Measurements from ENCODE around the gene DCLK1.

DCLK1 gene

DNA sequence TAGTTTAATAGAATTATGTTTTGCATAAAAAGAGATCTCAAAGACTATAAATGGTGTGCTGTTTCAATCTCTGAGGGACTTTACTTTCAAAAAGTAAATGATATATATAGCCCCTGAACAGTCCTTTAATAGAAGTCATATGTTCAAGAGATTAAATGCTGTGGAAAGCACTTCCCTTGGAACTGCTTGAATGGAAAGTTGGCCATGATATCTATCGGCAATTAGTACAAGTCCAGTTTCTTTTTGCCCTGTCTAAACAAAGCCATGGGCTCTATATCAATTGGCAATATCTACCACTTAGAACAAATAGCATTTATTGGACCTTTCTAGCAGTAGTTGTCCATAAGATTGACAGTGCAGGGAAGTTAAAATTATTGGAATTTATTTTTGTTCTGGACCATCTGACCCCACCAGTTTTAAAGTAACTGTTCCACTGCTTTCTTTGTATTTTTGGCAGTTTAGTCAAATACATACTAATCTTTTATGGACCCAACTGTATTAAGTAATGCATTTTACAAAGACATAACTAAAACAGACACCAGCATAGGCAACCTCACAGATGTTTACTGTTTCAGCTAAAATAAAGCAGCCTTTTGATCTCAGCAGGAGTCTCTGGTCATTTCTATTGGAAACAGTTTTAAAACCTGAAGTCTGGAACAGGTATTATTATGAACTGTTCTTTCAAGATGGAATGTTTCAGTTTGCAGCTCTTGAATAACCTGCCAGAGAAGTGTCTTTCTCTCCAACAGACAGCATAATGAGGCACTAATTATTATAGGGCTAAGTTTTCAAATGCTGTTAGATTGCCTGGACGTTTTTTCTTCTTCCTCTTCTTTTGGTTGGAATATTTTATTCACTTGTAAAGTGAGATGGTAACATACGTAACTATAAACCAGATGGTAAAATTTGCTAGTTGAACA is 282.6 kb downstream of the DCLK1 start:
- no peaks in the 10 kb centered on the region for H3K36me3 Mint-ChIP-seq (ENCODE audit: insufficient read depth)
- no peak overlapping the region for H3K27ac Mint-ChIP-seq
- H3K27me3 Mint-ChIP-seq, result peaks cover 0 to under 1% of the 10 kb centered on the region in 2 donors
- H3K9me3 Mint-ChIP-seq, result peaks cover 0 to 3% of the 10 kb centered on the region in 2 donors
- no peak for DNase-seq
- no peak overlapping the region for H3K4me3 Mint-ChIP-seq
- no peaks in the 10 kb centered on the region for H3K4me1 Mint-ChIP-seq (ENCODE audit: low read depth in 2 of 2)
- ATAC-seq (replicated peaks), result no peak

GRCh38 chr13:35843272-35843671 is 287.9 kb downstream of the DCLK1 start:
- Mint-ChIP-seq H3K36me3 (ENCODE audit: insufficient read depth) (no peaks in the 10 kb centered on the region), H3K4me3 (no peak overlapping the region), H3K27me3 (no peaks in the 10 kb centered on the region), H3K4me1 (ENCODE audit: low read depth in 2 of 2) (no peaks in the 10 kb centered on the region), H3K9me3 (peaks cover 4 to 6% of the 10 kb centered on the region in 2 donors), H3K27ac (no peak overlapping the region)
- DNase-seq (no peak), ATAC-seq (replicated peaks) (no peak)

DNA sequence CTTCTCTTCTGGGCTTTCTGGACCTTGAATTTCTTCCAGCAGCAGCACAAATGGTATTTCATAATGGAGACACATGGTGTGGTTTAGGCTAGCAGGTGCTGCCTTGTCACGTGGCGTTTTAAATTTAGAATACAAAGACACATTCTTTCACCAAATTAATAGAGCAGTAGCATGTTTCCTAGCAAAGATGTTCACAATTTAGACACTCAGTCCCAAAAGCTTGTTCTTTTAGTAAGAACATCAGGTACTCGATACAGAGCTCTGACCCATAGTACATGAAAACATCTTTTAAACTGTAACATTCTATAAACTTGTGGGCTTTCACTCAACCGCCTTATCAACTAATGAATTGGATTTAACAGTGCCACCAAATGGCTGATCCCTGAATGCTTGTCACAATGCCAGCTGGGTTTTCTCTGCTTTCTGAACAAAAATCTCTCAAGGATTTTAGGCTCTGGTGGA is 290.1 kb downstream of the DCLK1 start:
- Mint-ChIP-seq H3K9me3 (peaks cover 4 to 8% of the 10 kb centered on the region in 2 donors), H3K27me3 (no peaks in the 10 kb centered on the region), H3K27ac (no peak overlapping the region), H3K4me3 (no peak overlapping the region), H3K4me1 (ENCODE audit: low read depth in 2 of 2) (no peaks in the 10 kb centered on the region), H3K36me3 (ENCODE audit: insufficient read depth) (no peaks in the 10 kb centered on the region)
- ATAC-seq (replicated peaks) (no peak), DNase-seq (no peak)

- H3K4me3 Mint-ChIP-seq, result no peak overlapping the region
- H3K4me1 Mint-ChIP-seq (ENCODE audit: low read depth in 2 of 2), result no peaks in the 10 kb centered on the region
Measured at GRCh38 chr13:35839806-35840205, 291.4 kb downstream of the DCLK1 start.

DNA sequence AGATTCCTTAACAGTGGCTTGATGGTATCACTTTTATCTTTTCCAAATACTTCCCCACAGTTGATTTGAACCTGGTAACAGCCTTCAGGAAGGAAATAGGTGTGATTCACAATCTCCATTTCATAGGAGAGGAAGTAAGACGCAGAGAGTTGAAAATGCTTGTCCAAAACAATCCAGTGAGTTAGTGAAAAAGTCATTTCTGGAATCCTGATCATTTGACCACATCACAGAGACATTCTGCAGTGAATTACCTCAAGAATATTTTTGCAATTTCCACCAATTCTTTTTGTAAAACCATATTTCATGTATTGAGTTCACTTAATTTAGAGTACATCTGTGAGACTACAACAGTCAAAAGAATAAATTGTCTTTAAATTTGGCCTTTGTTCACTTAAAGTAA is 292.8 kb downstream of the DCLK1 start:
- H3K36me3 Mint-ChIP-seq (ENCODE audit: insufficient read depth), result no peaks in the 10 kb centered on the region
- ATAC-seq (replicated peaks) (no peak), DNase-seq (no peak)
- no peaks in the 10 kb centered on the region for H3K4me1 Mint-ChIP-seq (ENCODE audit: low read depth in 2 of 2)
- no peak overlapping the region for H3K27ac Mint-ChIP-seq
- H3K4me3 Mint-ChIP-seq, result no peak overlapping the region
- H3K27me3 Mint-ChIP-seq, result no peaks in the 10 kb centered on the region
- peaks cover 8 to 13% of the 10 kb centered on the region in 2 donors for H3K9me3 Mint-ChIP-seq

More at GRCh38 chr13:35839806-35840205, 291.4 kb downstream of the DCLK1 start:
- no peaks in the 10 kb centered on the region for H3K36me3 Mint-ChIP-seq (ENCODE audit: insufficient read depth)
- ATAC-seq (replicated peaks), result no peak
- DNase-seq, result no peak
- no peaks in the 10 kb centered on the region for H3K27me3 Mint-ChIP-seq
- H3K9me3 Mint-ChIP-seq, result peaks cover 6 to 13% of the 10 kb centered on the region in 2 donors
- H3K27ac Mint-ChIP-seq, result no peak overlapping the region

DNA sequence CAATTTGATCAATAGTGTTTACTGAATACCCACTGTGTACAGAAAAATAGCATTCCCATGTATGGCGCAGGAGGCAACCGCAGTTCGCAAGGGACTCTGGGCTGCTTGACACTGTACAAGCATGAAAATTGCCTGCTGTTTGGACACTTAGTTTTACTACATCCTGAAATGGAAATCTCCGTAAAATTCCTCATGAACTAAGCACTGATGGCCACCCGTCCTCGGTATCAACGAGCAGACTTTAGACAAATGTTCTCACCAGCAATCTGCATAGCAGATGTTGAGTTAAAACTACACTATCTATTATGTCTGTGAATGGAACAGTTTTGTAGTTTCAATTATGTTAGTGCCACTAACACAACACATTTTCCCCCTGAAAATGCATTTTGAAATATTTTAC is 294.7 kb downstream of the DCLK1 start:
- no peaks in the 10 kb centered on the region for H3K27me3 Mint-ChIP-seq
- no peaks in the 10 kb centered on the region for H3K4me1 Mint-ChIP-seq (ENCODE audit: low read depth in 2 of 2)
- H3K27ac Mint-ChIP-seq, result no peak overlapping the region
- ATAC-seq (replicated peaks) (no peak), DNase-seq (no peak)
- no peaks in the 10 kb centered on the region for H3K36me3 Mint-ChIP-seq (ENCODE audit: insufficient read depth)
- H3K4me3 Mint-ChIP-seq, result no peak overlapping the region
- peaks cover 11 to 13% of the 10 kb centered on the region in 2 donors for H3K9me3 Mint-ChIP-seq

- Mint-ChIP-seq H3K27ac (no peak overlapping the region), H3K4me1 (ENCODE audit: low read depth in 2 of 2) (no peaks in the 10 kb centered on the region), H3K27me3 (no peaks in the 10 kb centered on the region), H3K4me3 (no peak overlapping the region), H3K36me3 (ENCODE audit: insufficient read depth) (no peaks in the 10 kb centered on the region), H3K9me3 (peaks cover 11 to 13% of the 10 kb centered on the region in 2 donors)
- DNase-seq (no peak), ATAC-seq (replicated peaks) (no peak)
Measured at GRCh38 chr13:35835989-35836388, 295.2 kb downstream of the DCLK1 start.

DNA sequence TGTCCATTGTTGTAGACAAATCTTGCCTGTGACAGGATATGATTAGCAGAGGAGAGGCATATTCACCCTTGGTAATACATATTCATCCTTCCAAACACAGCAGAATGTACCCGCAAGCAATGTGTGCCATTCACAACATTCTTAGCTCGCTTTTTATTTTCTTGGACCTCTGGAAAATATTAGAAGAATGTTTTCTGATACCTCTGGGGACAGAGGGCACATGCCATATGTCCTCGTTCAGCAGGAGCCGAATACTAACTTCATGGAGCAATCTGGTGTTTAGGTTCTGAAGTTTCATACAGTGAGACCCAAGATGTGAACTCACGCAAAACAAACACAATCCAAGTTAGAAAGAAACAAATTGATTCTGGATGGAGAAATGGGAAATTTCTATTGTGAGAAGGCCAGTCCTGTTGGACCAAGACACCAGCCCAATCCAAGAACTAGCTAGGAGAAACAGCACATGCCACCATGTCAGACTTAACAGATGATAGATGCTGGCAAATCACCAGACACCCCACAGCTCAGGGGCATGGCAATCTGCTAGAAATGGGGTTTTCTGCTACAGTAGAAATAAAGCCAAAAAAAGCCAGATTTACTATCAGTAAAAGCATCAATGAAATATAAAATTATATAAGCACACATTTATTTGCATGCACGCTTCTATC is 297.4 kb downstream of the DCLK1 start:
- Mint-ChIP-seq H3K9me3 (peaks cover 7 to 17% of the 10 kb centered on the region in 2 donors), H3K4me3 (no peak overlapping the region), H3K4me1 (ENCODE audit: low read depth in 2 of 2) (no peaks in the 10 kb centered on the region), H3K27ac (no peak overlapping the region), H3K36me3 (ENCODE audit: insufficient read depth) (no peaks in the 10 kb centered on the region), H3K27me3 (no peaks in the 10 kb centered on the region)
- ATAC-seq (replicated peaks), result no peak
- no peak for DNase-seq

DNA sequence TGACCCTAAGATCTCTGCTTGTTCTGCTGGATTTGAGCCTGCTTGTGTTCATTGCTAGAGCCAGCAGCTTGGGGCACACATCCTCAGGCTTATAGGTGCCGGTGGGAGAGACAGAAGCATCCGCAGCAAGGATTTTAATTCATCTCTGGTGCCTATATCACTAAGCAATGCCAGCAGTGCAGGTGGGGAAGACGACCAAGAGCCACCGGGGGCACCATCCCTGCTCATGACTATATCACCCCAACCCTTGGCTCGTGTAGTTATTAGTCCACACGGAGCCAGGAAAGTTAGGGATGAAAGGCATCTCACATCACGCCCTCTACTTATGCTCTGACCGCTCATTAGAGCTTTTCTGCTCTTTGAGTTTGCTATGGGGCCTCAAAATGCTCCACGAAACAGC is 298.2 kb downstream of the DCLK1 start:
- H3K9me3 Mint-ChIP-seq, result peaks cover 10 to 21% of the 10 kb centered on the region in 2 donors
- H3K4me3 Mint-ChIP-seq, result no peak overlapping the region
- DNase-seq (no peak), ATAC-seq (replicated peaks) (no peak)
- H3K4me1 Mint-ChIP-seq (ENCODE audit: low read depth in 2 of 2), result no peaks in the 10 kb centered on the region
- H3K27ac Mint-ChIP-seq, result no peak overlapping the region
- H3K36me3 Mint-ChIP-seq (ENCODE audit: insufficient read depth), result no peaks in the 10 kb centered on the region
- H3K27me3 Mint-ChIP-seq, result no peaks in the 10 kb centered on the region

DNA sequence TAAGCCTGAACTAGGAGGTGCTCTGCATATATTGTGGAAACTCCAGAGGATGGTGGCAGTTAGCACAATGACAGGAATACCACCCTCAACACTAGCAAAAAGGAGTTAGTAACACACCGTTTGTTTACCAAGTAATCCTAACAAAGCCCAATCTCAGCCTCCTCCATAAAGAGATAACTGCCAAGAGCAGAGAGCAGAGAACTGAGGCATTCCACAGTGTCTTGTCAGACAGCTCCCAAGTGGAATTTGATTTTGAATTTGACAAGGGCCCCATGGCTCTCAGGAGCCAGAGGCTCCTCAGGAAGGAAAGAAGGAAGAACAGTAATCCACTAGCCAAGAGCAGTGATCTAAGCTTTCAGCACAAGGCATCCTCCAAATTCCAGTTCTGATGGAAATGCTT is 298.6 kb downstream of the DCLK1 start:
- no peaks in the 10 kb centered on the region for H3K27me3 Mint-ChIP-seq
- no peaks in the 10 kb centered on the region for H3K4me1 Mint-ChIP-seq (ENCODE audit: low read depth in 2 of 2)
- H3K9me3 Mint-ChIP-seq, result peaks cover 10 to 25% of the 10 kb centered on the region in 2 donors
- ATAC-seq (replicated peaks), result no peak
- no peak overlapping the region for H3K4me3 Mint-ChIP-seq
- H3K36me3 Mint-ChIP-seq (ENCODE audit: insufficient read depth), result no peaks in the 10 kb centered on the region
- H3K27ac Mint-ChIP-seq, result no peak overlapping the region
- DNase-seq, result no peak

GRCh38 chr13:35830850-35831450 is 300.2 kb downstream of the DCLK1 start:
- H3K27ac Mint-ChIP-seq, result no peak overlapping the region
- H3K9me3 Mint-ChIP-seq, result peaks cover 9 to 25% of the 10 kb centered on the region in 2 donors
- no peaks in the 10 kb centered on the region for H3K27me3 Mint-ChIP-seq
- no peak overlapping the region for H3K4me3 Mint-ChIP-seq
- DNase-seq (no peak), ATAC-seq (replicated peaks) (no peak)
- no peaks in the 10 kb centered on the region for H3K4me1 Mint-ChIP-seq (ENCODE audit: low read depth in 2 of 2)
- H3K36me3 Mint-ChIP-seq (ENCODE audit: insufficient read depth), result no peaks in the 10 kb centered on the region

DNA sequence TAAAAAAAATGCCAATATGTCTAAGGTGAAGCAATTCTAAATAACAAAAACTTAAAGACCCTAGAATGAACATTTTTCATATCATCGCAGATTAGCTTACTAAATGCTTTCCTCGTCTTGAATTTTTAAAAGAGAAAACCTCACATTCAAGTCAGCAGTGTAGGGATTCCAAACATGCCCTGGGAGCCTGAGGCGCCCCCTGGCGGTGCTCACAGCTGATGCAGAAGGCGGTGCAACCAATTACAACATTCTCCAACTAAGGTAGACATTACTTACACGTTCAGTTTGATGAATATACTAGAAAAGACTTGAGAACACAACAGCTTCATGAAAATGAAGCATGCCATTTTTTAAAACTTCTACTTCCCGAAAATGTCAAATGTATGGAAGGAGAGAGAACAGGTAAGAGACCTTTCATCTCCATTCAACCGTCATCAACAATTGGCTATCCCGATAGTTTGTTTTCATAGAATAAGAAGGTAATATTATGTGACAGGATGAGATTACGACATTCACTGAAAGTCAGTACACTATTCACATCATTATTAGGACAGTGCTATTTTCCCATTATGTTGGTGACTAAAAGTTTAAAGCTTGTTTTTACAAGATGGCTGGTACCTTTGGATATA is 304.4 kb downstream of the DCLK1 start:
- Mint-ChIP-seq H3K4me3 (no peak overlapping the region), H3K27ac (no peak overlapping the region), H3K4me1 (ENCODE audit: low read depth in 2 of 2) (no peaks in the 10 kb centered on the region), H3K36me3 (ENCODE audit: insufficient read depth) (no peaks in the 10 kb centered on the region), H3K9me3 (peaks cover 7 to 32% of the 10 kb centered on the region in 2 donors), H3K27me3 (no peaks in the 10 kb centered on the region)
- ATAC-seq (replicated peaks) (no peak), DNase-seq (no peak)

DNA sequence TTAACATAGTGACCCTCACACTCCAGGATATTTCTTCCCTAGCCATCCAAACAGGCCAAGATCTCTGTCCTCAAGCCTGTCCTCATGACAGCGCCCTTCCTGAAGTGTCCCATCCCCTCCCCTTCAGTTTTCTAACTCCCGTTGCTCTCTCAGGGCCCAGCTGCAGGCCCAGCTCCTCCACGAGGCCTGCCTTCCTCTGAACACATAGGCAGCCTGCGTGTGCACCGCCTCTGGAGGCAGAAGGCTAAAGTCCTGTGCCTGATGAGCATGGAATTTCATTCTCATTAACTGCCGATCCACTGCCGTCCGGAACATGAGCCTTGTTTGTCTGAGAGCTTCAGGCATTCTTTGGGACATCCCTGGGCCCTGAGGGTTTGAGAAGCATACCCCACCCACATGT is 306.4 kb downstream of the DCLK1 start:
- no peak overlapping the region for H3K4me3 Mint-ChIP-seq
- H3K4me1 Mint-ChIP-seq (ENCODE audit: low read depth in 2 of 2), result no peaks in the 10 kb centered on the region
- no peak overlapping the region for H3K27ac Mint-ChIP-seq
- ATAC-seq (replicated peaks) (no peak), DNase-seq (no peak)
- peaks cover 7 to 29% of the 10 kb centered on the region in 2 donors for H3K9me3 Mint-ChIP-seq
- no peaks in the 10 kb centered on the region for H3K36me3 Mint-ChIP-seq (ENCODE audit: insufficient read depth)
- H3K27me3 Mint-ChIP-seq, result no peaks in the 10 kb centered on the region

All from effector memory CD8-positive, alpha-beta T cell (primary cell).